Heart left ventricle (tissue), 13 donors: ENCODE results near the gene RELCH.

Experiments used
- POLR2A ChIP-seq, 2 donors: fragments of 450-650 bp; IDR thresholded peaks; one replicate each; pipeline ENCODE4 v1.6.1; 2017; ENCODE audit warnings: antibody characterized with exemption in 2 of 2, mild to moderate bottlenecking in 2 of 2, moderate library complexity in 2 of 2
- TF ChIP-seq, protein P1 (sequence below), 12 donors: fragments of 200-600 bp; sonication (generic) in 4 of 12; IDR thresholded peaks; one replicate each; pipeline versions ENCODE4 v1.5.0 to v1.8.0; 2018 to 2022; ENCODE audit warnings: antibody characterized with exemption in 12 of 12, mild to moderate bottlenecking in 5 of 12
- donor health status: ischemic (EF 13 %, LVEDD 7.1; RV severe dilation, severe dysfunction).
- donor health status: DM: no; HTN: yes; CAD: no.
- donor health status: DM: no; HTN: no; CAD: no.
- donor health status: ischemic (EF 25% LVEDD 6.9; RV normal size, moderate dysfunction).
- donor health status: ischemic (EF 25% LVEDD 5.7; RV mildly dilated, moderate dysfunction).
- donor health status: ischemic (EF 35%, LVEDD 5.7; RV mildly dilated, moderate dysfunction).
- donor health status: nonischemic (EF 11% LVEDD 7.7; RV severe dilation, severe dysfunction).
- donor health status: DM: yes; HTN: yes; CAD: no.
- donor health status: PGD.
- donor health status: ischemic (EF 29% LVEDD 5.4; RV normal size, mild dysfunction).
- donor health status: nonischemic (EF 23%, LVEDD 6.1; RV moderate dilation, normal function).

DNA sequence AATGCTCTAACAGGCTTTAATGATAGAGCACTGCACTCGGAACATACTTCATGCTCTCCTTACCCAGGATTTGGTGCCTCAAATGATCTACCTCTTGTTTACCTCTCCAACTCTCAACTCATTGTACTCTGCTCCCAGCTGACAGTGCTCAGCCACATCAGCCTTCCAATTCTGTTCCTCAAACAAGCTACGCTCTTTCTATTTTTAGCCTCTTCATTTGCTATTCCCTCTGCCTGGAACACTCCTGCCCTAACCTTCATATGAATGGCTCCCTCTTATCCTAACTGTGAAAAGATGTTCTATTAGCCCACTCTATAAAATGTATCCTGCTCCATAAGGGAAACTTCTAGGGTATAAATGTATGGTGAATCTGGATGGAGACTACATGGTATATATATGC lies 42.7 kb upstream of the RELCH start:
- TF ChIP-seq, protein P1, sequence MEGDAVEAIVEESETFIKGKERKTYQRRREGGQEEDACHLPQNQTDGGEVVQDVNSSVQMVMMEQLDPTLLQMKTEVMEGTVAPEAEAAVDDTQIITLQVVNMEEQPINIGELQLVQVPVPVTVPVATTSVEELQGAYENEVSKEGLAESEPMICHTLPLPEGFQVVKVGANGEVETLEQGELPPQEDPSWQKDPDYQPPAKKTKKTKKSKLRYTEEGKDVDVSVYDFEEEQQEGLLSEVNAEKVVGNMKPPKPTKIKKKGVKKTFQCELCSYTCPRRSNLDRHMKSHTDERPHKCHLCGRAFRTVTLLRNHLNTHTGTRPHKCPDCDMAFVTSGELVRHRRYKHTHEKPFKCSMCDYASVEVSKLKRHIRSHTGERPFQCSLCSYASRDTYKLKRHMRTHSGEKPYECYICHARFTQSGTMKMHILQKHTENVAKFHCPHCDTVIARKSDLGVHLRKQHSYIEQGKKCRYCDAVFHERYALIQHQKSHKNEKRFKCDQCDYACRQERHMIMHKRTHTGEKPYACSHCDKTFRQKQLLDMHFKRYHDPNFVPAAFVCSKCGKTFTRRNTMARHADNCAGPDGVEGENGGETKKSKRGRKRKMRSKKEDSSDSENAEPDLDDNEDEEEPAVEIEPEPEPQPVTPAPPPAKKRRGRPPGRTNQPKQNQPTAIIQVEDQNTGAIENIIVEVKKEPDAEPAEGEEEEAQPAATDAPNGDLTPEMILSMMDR (IDR thresholded peaks at IDR 0.05) = no peak
- no peak for TF ChIP-seq POLR2A (IDR thresholded peaks at IDR 0.05)
